ENCODE measurements around the gene C5orf58.

C5orf58 gene

GRCh38 chr5:170232786-170233185 lies at the start of gene C5orf58:
C5orf58 (plus strand) TSS chr5:170232985; CDS start chr5:170234977, 1,992 bp downstream.
- DNase-seq: no peak

- peak; percentile 2 for DNase-seq
Observed at GRCh38 chr5:170183816-170184687, 48.7 kb upstream of the C5orf58 start.

GRCh38 chr5:170184737-170185136 lies 48.0 kb upstream of the C5orf58 start:
- DNase-seq: no peak

GRCh38 chr5:170186156-170186555 lies 46.6 kb upstream of the C5orf58 start:
- no peak for DNase-seq

- DNase-seq: no peak
Observed at GRCh38 chr5:170186856-170187255, 45.9 kb upstream of the C5orf58 start.

- no peak for DNase-seq
Observed at GRCh38 chr5:170190436-170191134, 42.2 kb upstream of the C5orf58 start.

- DNase-seq: no peak
Observed at GRCh38 chr5:170192829-170193228, 40.0 kb upstream of the C5orf58 start.

- no peak for DNase-seq
Observed at GRCh38 chr5:170195961-170196360, 36.8 kb upstream of the C5orf58 start.

GRCh38 chr5:170200876-170201275 lies 31.9 kb upstream of the C5orf58 start:
- DNase-seq: no peak

GRCh38 chr5:170201311-170201710 lies 31.5 kb upstream of the C5orf58 start:
- no peak for DNase-seq

- DNase-seq: no peak
Observed at GRCh38 chr5:170202117-170202516, 30.7 kb upstream of the C5orf58 start.

GRCh38 chr5:170204202-170204601 lies 28.6 kb upstream of the C5orf58 start:
- no peak for DNase-seq

GRCh38 chr5:170206216-170206615 lies 26.6 kb upstream of the C5orf58 start:
- no peak for DNase-seq

- DNase-seq: no peak
Observed at GRCh38 chr5:170206958-170207357, 25.8 kb upstream of the C5orf58 start.

- DNase-seq: no peak
Observed at GRCh38 chr5:170211575-170212334, 21.0 kb upstream of the C5orf58 start.

- DNase-seq: peak; percentile 24
Observed at GRCh38 chr5:170216257-170216864, 16.4 kb upstream of the C5orf58 start.

- no peak for DNase-seq
Observed at GRCh38 chr5:170217831-170218230, 15.0 kb upstream of the C5orf58 start.

- no peak for DNase-seq
Observed at GRCh38 chr5:170218726-170219125, 14.1 kb upstream of the C5orf58 start.

- no peak for DNase-seq
Observed at GRCh38 chr5:170219615-170220014, 13.2 kb upstream of the C5orf58 start.

GRCh38 chr5:170220191-170220590 lies 12.6 kb upstream of the C5orf58 start:
- DNase-seq: no peak

GRCh38 chr5:170221327-170221741 lies 11.5 kb upstream of the C5orf58 start:
- no peak for DNase-seq

- no peak for DNase-seq
Observed at GRCh38 chr5:170223360-170223759, 9.4 kb upstream of the C5orf58 start.

GRCh38 chr5:170223906-170224305 lies 8.9 kb upstream of the C5orf58 start:
- no peak for DNase-seq
